Measurements from ENCODE around the gene FAM78B.

DNA sequence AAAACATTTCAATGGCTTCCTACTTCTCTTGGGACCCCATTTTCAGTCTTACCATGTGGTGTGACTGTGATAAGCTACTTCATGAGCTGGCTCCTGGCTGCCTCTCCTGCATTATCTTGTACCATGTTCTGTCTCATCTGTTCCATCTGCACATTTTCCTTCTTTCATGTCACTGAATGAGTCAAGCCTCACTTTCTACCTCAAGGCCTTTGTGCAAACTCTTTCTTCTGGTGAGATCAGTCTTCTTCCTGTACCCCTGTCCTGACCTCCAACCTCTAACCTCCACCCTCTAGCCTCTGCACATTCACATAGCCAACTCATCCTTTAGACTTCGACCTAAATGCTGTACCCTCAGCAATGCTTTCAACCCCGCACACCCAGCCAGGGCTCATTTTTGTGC lies 9.6 kb upstream of the FAM78B start:
- TF ChIP-seq, protein P1, sequence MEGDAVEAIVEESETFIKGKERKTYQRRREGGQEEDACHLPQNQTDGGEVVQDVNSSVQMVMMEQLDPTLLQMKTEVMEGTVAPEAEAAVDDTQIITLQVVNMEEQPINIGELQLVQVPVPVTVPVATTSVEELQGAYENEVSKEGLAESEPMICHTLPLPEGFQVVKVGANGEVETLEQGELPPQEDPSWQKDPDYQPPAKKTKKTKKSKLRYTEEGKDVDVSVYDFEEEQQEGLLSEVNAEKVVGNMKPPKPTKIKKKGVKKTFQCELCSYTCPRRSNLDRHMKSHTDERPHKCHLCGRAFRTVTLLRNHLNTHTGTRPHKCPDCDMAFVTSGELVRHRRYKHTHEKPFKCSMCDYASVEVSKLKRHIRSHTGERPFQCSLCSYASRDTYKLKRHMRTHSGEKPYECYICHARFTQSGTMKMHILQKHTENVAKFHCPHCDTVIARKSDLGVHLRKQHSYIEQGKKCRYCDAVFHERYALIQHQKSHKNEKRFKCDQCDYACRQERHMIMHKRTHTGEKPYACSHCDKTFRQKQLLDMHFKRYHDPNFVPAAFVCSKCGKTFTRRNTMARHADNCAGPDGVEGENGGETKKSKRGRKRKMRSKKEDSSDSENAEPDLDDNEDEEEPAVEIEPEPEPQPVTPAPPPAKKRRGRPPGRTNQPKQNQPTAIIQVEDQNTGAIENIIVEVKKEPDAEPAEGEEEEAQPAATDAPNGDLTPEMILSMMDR (IDR thresholded peaks at IDR 0.05): no peak
- TF ChIP-seq EP300 (IDR thresholded peaks at IDR 0.05): no peak
- no peak for TF ChIP-seq POLR2A (IDR thresholded peaks at IDR 0.05)

All from stomach (tissue), 4 donors.